ENCODE data around the gene WBP2NL.

Gene WBP2NL

DNA sequence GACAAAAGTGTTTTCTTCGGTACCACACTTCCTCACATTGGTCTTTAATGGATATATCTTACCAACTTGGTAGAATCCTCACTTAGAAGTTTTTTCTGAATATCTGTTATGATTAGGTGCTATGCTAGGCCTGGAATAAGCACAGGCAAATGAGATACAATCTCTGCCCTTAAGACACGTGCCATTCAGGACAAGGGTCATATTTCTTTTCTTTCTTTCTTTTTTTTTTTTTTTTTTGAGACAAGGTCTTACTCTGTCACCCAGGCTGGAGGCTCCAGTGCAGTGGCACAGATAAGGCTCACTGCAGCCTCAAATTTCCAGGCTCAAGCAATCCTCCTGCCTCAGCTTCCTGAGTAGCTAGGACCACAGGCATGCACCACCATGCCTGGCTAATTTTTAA lies 23.0 kb downstream of the WBP2NL start:
- TF ChIP-seq RAD21 (IDR thresholded peaks at IDR 0.05; ENCODE audit: low read depth) = no peak
- no peak for TF ChIP-seq EP300 (IDR thresholded peaks at IDR 0.05; ENCODE audit: borderline replicate concordance)
- TF ChIP-seq EGR1 (IDR thresholded peaks at IDR 0.05) = no peak
- TF ChIP-seq, protein P1, sequence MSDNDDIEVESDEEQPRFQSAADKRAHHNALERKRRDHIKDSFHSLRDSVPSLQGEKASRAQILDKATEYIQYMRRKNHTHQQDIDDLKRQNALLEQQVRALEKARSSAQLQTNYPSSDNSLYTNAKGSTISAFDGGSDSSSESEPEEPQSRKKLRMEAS (IDR thresholded peaks at IDR 0.05) = no peak
- TF ChIP-seq TAF1 (IDR thresholded peaks at IDR 0.05; ENCODE audit: low read depth) = no peak
- no peak for TF ChIP-seq CREB1 (IDR thresholded peaks at IDR 0.05; ENCODE audit: low read depth)
- no peak for TF ChIP-seq NFIC (IDR thresholded peaks at IDR 0.05)
- TF ChIP-seq ZBTB7A (IDR thresholded peaks at IDR 0.05; ENCODE audit: low read depth) = no peak
- TF ChIP-seq, protein P2, sequence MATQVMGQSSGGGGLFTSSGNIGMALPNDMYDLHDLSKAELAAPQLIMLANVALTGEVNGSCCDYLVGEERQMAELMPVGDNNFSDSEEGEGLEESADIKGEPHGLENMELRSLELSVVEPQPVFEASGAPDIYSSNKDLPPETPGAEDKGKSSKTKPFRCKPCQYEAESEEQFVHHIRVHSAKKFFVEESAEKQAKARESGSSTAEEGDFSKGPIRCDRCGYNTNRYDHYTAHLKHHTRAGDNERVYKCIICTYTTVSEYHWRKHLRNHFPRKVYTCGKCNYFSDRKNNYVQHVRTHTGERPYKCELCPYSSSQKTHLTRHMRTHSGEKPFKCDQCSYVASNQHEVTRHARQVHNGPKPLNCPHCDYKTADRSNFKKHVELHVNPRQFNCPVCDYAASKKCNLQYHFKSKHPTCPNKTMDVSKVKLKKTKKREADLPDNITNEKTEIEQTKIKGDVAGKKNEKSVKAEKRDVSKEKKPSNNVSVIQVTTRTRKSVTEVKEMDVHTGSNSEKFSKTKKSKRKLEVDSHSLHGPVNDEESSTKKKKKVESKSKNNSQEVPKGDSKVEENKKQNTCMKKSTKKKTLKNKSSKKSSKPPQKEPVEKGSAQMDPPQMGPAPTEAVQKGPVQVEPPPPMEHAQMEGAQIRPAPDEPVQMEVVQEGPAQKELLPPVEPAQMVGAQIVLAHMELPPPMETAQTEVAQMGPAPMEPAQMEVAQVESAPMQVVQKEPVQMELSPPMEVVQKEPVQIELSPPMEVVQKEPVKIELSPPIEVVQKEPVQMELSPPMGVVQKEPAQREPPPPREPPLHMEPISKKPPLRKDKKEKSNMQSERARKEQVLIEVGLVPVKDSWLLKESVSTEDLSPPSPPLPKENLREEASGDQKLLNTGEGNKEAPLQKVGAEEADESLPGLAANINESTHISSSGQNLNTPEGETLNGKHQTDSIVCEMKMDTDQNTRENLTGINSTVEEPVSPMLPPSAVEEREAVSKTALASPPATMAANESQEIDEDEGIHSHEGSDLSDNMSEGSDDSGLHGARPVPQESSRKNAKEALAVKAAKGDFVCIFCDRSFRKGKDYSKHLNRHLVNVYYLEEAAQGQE (IDR thresholded peaks at IDR 0.05; ENCODE audit: low read depth) = no peak
- TF ChIP-seq YY1 (IDR thresholded peaks at IDR 0.05; ENCODE audit: low read depth) = no peak
- TF ChIP-seq FOXM1 (IDR thresholded peaks at IDR 0.05; ENCODE audit: borderline replicate concordance, low read depth) = no peak
- TF ChIP-seq TCF12 (IDR thresholded peaks at IDR 0.05; ENCODE audit: low read depth) = no peak
- no peak for TF ChIP-seq CEBPB (IDR thresholded peaks at IDR 0.05)
- TF ChIP-seq TEAD4 (IDR thresholded peaks at IDR 0.05) = no peak
- TF ChIP-seq, protein P3, sequence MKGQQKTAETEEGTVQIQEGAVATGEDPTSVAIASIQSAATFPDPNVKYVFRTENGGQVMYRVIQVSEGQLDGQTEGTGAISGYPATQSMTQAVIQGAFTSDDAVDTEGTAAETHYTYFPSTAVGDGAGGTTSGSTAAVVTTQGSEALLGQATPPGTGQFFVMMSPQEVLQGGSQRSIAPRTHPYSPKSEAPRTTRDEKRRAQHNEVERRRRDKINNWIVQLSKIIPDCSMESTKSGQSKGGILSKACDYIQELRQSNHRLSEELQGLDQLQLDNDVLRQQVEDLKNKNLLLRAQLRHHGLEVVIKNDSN (IDR thresholded peaks at IDR 0.05) = no peak

DNA sequence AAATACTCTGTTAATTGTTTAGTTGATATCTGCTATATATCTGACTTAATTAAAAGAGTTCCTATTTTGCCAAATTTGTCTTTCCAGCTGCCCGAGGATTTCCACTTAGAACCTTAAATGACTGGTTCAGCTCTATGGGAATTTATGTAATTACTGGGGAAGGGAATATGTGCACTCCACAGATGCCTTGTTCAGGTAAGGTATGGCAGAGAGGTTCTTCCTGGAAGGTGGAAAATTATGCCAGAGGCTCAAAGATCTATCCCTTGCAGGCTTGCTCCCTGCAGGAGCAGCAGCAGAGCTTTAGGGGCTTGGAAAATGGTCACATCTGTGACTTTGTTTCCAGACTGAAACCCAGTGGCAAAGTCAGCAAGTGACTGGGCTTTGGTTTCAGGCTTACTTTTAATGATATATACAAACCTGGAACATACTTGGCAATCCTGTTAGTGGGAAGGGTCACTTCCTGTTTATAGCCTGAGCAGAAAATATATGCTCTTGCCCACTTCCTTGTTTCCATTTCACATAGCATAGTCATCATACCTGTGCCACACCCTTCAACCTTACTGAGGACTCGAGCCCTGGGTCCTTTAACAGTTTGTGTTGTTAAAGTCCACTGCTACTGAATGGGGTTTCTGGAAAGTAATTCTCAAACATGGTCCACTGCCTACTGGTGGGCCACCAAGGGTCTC lies 23.7 kb downstream of the WBP2NL start:
- TF ChIP-seq ZBTB7A (IDR thresholded peaks at IDR 0.05; ENCODE audit: low read depth) (0 out of 2 replicates have a peak, but pooled peaks have one; percentile 33), RAD21 (IDR thresholded peaks at IDR 0.05; ENCODE audit: low read depth) (no peak), FOXM1 (IDR thresholded peaks at IDR 0.05; ENCODE audit: borderline replicate concordance, low read depth) (no peak), TCF12 (IDR thresholded peaks at IDR 0.05; ENCODE audit: low read depth) (no peak)

DNA sequence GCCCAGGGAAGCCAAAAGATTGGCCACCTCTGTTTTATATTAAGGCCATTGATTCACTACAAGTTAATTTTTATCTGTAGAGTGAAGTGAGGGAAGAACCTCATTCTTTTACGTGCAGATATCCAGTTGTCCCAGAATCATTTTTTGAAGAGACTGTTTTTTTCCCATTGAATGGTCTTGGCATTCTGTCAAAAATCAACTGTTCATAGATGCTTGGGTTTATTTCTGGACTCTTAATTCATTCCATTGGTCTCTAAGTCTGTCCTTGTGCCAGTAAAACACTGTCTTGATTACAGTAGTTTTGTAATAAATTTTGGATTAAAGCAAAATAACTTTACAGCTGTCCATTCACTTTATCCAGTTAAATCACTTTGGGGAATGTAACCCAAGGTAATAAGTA lies 26.8 kb downstream of the WBP2NL start:
- TF ChIP-seq NFIC (IDR thresholded peaks at IDR 0.05) (no peak), CREB1 (IDR thresholded peaks at IDR 0.05; ENCODE audit: low read depth) (no peak), TCF12 (IDR thresholded peaks at IDR 0.05; ENCODE audit: low read depth) (no peak), EP300 (IDR thresholded peaks at IDR 0.05; ENCODE audit: borderline replicate concordance) (no peak), EGR1 (IDR thresholded peaks at IDR 0.05) (no peak), ZBTB7A (IDR thresholded peaks at IDR 0.05; ENCODE audit: low read depth) (no peak), TAF1 (IDR thresholded peaks at IDR 0.05; ENCODE audit: low read depth) (no peak), CEBPB (IDR thresholded peaks at IDR 0.05) (no peak), FOXM1 (IDR thresholded peaks at IDR 0.05; ENCODE audit: borderline replicate concordance, low read depth) (no peak)
- TF ChIP-seq, protein P1 (IDR thresholded peaks at IDR 0.05) = no peak
- TF ChIP-seq, protein P2 (IDR thresholded peaks at IDR 0.05; ENCODE audit: low read depth) = no peak

DNA sequence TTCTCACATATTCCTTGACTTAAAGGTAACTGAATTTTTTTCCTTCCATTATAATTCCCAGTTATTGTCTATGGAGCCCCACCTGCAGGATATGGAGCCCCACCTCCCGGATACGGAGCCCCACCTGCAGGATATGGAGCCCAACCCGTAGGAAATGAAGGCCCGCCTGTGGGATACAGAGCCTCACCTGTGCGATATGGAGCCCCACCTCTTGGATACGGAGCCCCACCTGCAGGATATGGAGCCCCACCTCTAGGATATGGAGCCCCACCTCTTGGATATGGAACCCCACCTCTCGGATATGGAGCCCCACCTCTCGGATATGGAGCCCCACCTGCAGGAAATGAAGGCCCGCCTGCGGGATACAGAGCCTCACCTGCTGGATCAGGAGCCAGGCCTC lies 28.1 kb downstream of the WBP2NL start:
- no peak for TF ChIP-seq TAF1 (IDR thresholded peaks at IDR 0.05; ENCODE audit: low read depth)
- no peak for TF ChIP-seq FOXM1 (IDR thresholded peaks at IDR 0.05; ENCODE audit: borderline replicate concordance, low read depth)
- no peak for TF ChIP-seq CEBPB (IDR thresholded peaks at IDR 0.05)
- TF ChIP-seq EGR1 (IDR thresholded peaks at IDR 0.05) = no peak
- TF ChIP-seq ZBTB7A (IDR thresholded peaks at IDR 0.05; ENCODE audit: low read depth) = no peak
- TF ChIP-seq EP300 (IDR thresholded peaks at IDR 0.05; ENCODE audit: borderline replicate concordance) = no peak
- TF ChIP-seq TEAD4 (IDR thresholded peaks at IDR 0.05) = no peak
- TF ChIP-seq, protein P1 (IDR thresholded peaks at IDR 0.05) = no peak
- no peak for TF ChIP-seq TCF12 (IDR thresholded peaks at IDR 0.05; ENCODE audit: low read depth)
- no peak for TF ChIP-seq CREB1 (IDR thresholded peaks at IDR 0.05; ENCODE audit: low read depth)
- no peak for TF ChIP-seq NFIC (IDR thresholded peaks at IDR 0.05)
- TF ChIP-seq, protein P3 (IDR thresholded peaks at IDR 0.05) = no peak
- no peak for TF ChIP-seq RAD21 (IDR thresholded peaks at IDR 0.05; ENCODE audit: low read depth)
- TF ChIP-seq YY1 (IDR thresholded peaks at IDR 0.05; ENCODE audit: low read depth) = no peak
- TF ChIP-seq, protein P2 (IDR thresholded peaks at IDR 0.05; ENCODE audit: low read depth) = no peak

Data from Ishikawa (cell line).